H1 (cell line): ENCODE results near the gene VTN. TPM values are rescaled to one million over a fixed set of nuclear protein-coding genes. Genes with fewer than 3 reads are reported as not detected.

Source experiments
- CTCF ChIA-PET: fragments of 300-600 bp; sonication (Branson Sonifier 250); formaldehyde crosslinking; loops from one replicate; lab custom pipeline; 2021; ENCODE audit not compliant: partially characterized antibody; lab: Charles Lee
- POLR2A ChIA-PET: fragments of 300-600 bp; sonication (Branson Sonifier 250); formaldehyde crosslinking; loops from one replicate; lab custom pipeline; 2021; ENCODE audit warnings: inconsistent platforms; ENCODE audit not compliant: partially characterized antibody; lab: Charles Lee
- DNase-seq, 2 experiments: peaks; one replicate each; pipeline versions ENCODE4 v3.0.0 to v3.0.0-alpha.2; 2010 to 2022; ENCODE audit warnings: low spot score in 2 of 2, low read depth in 1 of 2, mixed read lengths in 1 of 2
- FAIRE-seq: peaks from 2 replicates; lab custom pipeline; 2011; peaks lifted over from hg19 to GRCh38; lab: Jason Lieb, UNC
- H2AFZ ChIP-seq: 2 replicates; pipeline ENCODE4 v1.8.1; 2012; ENCODE audit warnings: low read length, inconsistent platforms
- H2AK5ac ChIP-seq: 2 replicates; pipeline ENCODE4 v1.6.1; 2013; ENCODE audit warnings: low read depth, low read length
- H2BK120ac ChIP-seq: replicated peaks from 2 replicates; pipeline ENCODE3; 2013; ENCODE audit warnings: low read depth, low read length, inconsistent platforms
- H2BK12ac ChIP-seq: 2 replicates; pipeline ENCODE4 v1.6.1; 2013; ENCODE audit warnings: low read depth, low read length
- H2BK15ac ChIP-seq: 2 replicates; pipeline ENCODE4 v1.6.1; 2013; ENCODE audit warnings: low read length
- H2BK20ac ChIP-seq: 2 replicates; pipeline ENCODE4 v1.6.1; 2013; ENCODE audit warnings: low read length
- H2BK5ac ChIP-seq: 2 replicates; pipeline ENCODE4 v1.6.1; 2013; ENCODE audit warnings: low read depth, low read length
- H3K14ac ChIP-seq: 2 replicates; pipeline ENCODE4 v1.6.1; 2013; ENCODE audit warnings: inconsistent platforms; ENCODE audit not compliant: insufficient read length
- H3K18ac ChIP-seq: 2 replicates; pipeline ENCODE4 v1.6.1; 2013; ENCODE audit warnings: low read length; ENCODE audit errors: extremely low read depth
- H3K23ac ChIP-seq: 2 replicates; pipeline ENCODE4 v1.6.1; 2013; ENCODE audit warnings: inconsistent platforms; ENCODE audit not compliant: insufficient read length
- H3K23me2 ChIP-seq: 2 replicates; pipeline ENCODE4 v1.6.1; 2013; ENCODE audit warnings: low read depth, low read length
- H3K27ac ChIP-seq: 2 replicates; pipeline ENCODE4 v1.6.1; 2011; ENCODE audit warnings: low read depth, low read length, inconsistent platforms
- H3K27me3 ChIP-seq, 4 experiments: replicated peaks in 1 of 4; 1 replicate in 1 of 4; 2 replicates in 3 of 4; pipeline versions ENCODE4 v1.6.1 to v1.8.1; 2011 to 2013; ENCODE audit warnings: low read length in 3 of 4, mild to moderate bottlenecking in 3 of 4, inconsistent platforms in 2 of 4, mixed read lengths in 2 of 4, moderate library complexity in 1 of 4; ENCODE audit not compliant: control insufficient read depth in 3 of 4, insufficient read depth in 3 of 4; ENCODE audit errors: extremely low read depth in 1 of 4
- H3K36me3 ChIP-seq, 4 experiments: 2 replicates each; pipeline versions ENCODE4 v1.6.1 to v1.8.1; 2011 to 2013; ENCODE audit warnings: mild to moderate bottlenecking in 4 of 4, low read length in 3 of 4, moderate library complexity in 2 of 4, control low read depth in 1 of 4, inconsistent platforms in 1 of 4; ENCODE audit not compliant: insufficient read depth in 4 of 4, control insufficient read depth in 2 of 4
- H3K4ac ChIP-seq: replicated peaks from 2 replicates; pipeline ENCODE3; 2013; ENCODE audit warnings: low read length, low read depth, mixed read lengths, inconsistent platforms; ENCODE audit not compliant: insufficient read length
- H3K4me1 ChIP-seq, 4 experiments: replicated peaks in 1 of 4; 1 replicate in 1 of 4; 2 replicates in 3 of 4; pipeline versions ENCODE4 v1.6.1 to v1.8.1; 2011 to 2013; ENCODE audit warnings: low read length in 3 of 4, inconsistent platforms in 2 of 4, mixed read lengths in 1 of 4; ENCODE audit not compliant: insufficient read depth in 4 of 4, control insufficient read depth in 3 of 4
- H3K4me2 ChIP-seq, 2 experiments: 2 replicates each; pipeline versions ENCODE4 v1.6.1 to v1.8.1; 2011 to 2013; ENCODE audit warnings: low read depth in 2 of 2, low read length in 2 of 2, control low read depth in 1 of 2, inconsistent platforms in 1 of 2, mild to moderate bottlenecking in 1 of 2; ENCODE audit not compliant: insufficient read depth in 1 of 2
- H3K4me3 ChIP-seq, 4 experiments: fragments of 200-600, 300-600 bp in 1 of 4; sonication (generic), shearing (Covaris generic), sonication (Bioruptor Twin) in 1 of 4; 2 replicates each; pipeline versions ENCODE4 v1.5.1 to v1.8.1; 2011 to 2016; ENCODE audit warnings: low read length in 4 of 4, low read depth in 3 of 4, control low read depth in 2 of 4, inconsistent platforms in 2 of 4, mild to moderate bottlenecking in 2 of 4, mixed read lengths in 1 of 4, moderate library complexity in 1 of 4; ENCODE audit not compliant: insufficient read depth in 2 of 4; ENCODE audit errors: extremely low read depth in 1 of 4
- H3K56ac ChIP-seq: replicated peaks from 2 replicates; pipeline ENCODE3; 2013; ENCODE audit warnings: low read depth, mild to moderate bottlenecking, mixed read lengths, low read length, inconsistent platforms; ENCODE audit not compliant: insufficient read length
- H3K79me1 ChIP-seq: 2 replicates; pipeline ENCODE4 v1.6.1; 2013; ENCODE audit warnings: low read depth, low read length, control low read depth
- H3K79me2 ChIP-seq, 2 experiments: 2 replicates each; pipeline versions ENCODE4 v1.6.1 to v1.8.1; 2012 to 2013; ENCODE audit warnings: low read length in 2 of 2, mild to moderate bottlenecking in 2 of 2, inconsistent platforms in 1 of 2; ENCODE audit not compliant: insufficient read depth in 2 of 2, control insufficient read depth in 1 of 2
- H3K9ac ChIP-seq, 4 experiments: replicated peaks in 1 of 4; 1 replicate in 1 of 4; 2 replicates in 3 of 4; pipeline versions ENCODE4 v1.6.1 to v1.8.1; 2011 to 2013; ENCODE audit warnings: low read depth in 3 of 4, low read length in 3 of 4, control low read depth in 2 of 4, mild to moderate bottlenecking in 2 of 4, moderate library complexity in 2 of 4, inconsistent platforms in 1 of 4; ENCODE audit errors: extremely low read depth in 1 of 4
- H3K9me3 ChIP-seq, 2 experiments: 2 replicates each; pipeline versions ENCODE4 v1.6.1 to v1.8.1; 2012 to 2013; ENCODE audit warnings: mild to moderate bottlenecking in 2 of 2, moderate library complexity in 2 of 2, control low read depth in 1 of 2, inconsistent platforms in 1 of 2, low read depth in 1 of 2, low read length in 1 of 2, mixed read lengths in 1 of 2; ENCODE audit not compliant: insufficient read depth in 2 of 2
- H4K20me1 ChIP-seq, 2 experiments: replicated peaks in 1 of 2; 2 replicates each; pipeline versions ENCODE3 to v1.8.1; 2011 to 2013; ENCODE audit warnings: inconsistent platforms in 2 of 2, low read length in 2 of 2, mild to moderate bottlenecking in 1 of 2; ENCODE audit not compliant: insufficient read depth in 2 of 2, control insufficient read depth in 1 of 2
- H4K5ac ChIP-seq: 2 replicates; pipeline ENCODE4 v1.6.1; 2013; ENCODE audit warnings: low read length, low read depth, mixed read lengths, inconsistent platforms; ENCODE audit not compliant: insufficient read length
- H4K8ac ChIP-seq: 2 replicates; pipeline ENCODE4 v1.8.0; 2013; ENCODE audit warnings: mild to moderate bottlenecking, moderate library complexity, low read length, inconsistent platforms; ENCODE audit not compliant: insufficient read depth; ENCODE audit errors: extremely low read depth
- H4K91ac ChIP-seq: replicated peaks from 2 replicates; pipeline ENCODE3; 2013; ENCODE audit warnings: low read length, mixed read lengths, inconsistent platforms; ENCODE audit not compliant: insufficient read length
- ASH2L ChIP-seq: fragments of 200-600, 300-600 bp; sonication (generic); IDR thresholded peaks from one replicate; pipeline ENCODE4 v1.7.1; 2017; ENCODE audit warnings: low read length
- ATF3 ChIP-seq: IDR thresholded peaks from 2 replicates; pipeline ENCODE4 v1.6.1; 2011; ENCODE audit warnings: low read depth, mild to moderate bottlenecking, low read length; ENCODE audit not compliant: insufficient read depth
- CTCF ChIP-seq, 3 experiments: IDR thresholded peaks; 1 replicate in 2 of 3; 2 replicates in 1 of 3; pipeline versions ENCODE4 v1.5.1 to v1.6.1; 2011; ENCODE audit warnings: low read length in 3 of 3, mild to moderate bottlenecking in 3 of 3, inconsistent platforms in 2 of 3, low read depth in 1 of 3, moderate library complexity in 1 of 3; ENCODE audit not compliant: insufficient read depth in 1 of 3; ENCODE audit errors: control extremely low read depth in 1 of 3
- EP300 ChIP-seq, 2 experiments: IDR thresholded peaks; 1 replicate in 1 of 2; 2 replicates in 1 of 2; pipeline ENCODE4 v1.6.1; 2011 to 2012; ENCODE audit warnings: low read depth in 2 of 2, low read length in 2 of 2, mild to moderate bottlenecking in 2 of 2, borderline replicate concordance in 1 of 2, inconsistent platforms in 1 of 2, moderate library complexity in 1 of 2
- KDM1A ChIP-seq: fragments of 200-600, 300-600 bp; sonication (generic); IDR thresholded peaks from 2 replicates; pipeline ENCODE4 v1.7.1; 2016; ENCODE audit warnings: mild to moderate bottlenecking, low read length, borderline replicate concordance
- MAX ChIP-seq: IDR thresholded peaks from 2 replicates; pipeline ENCODE4 v1.6.1; 2012; ENCODE audit warnings: inconsistent platforms
- SIX5 ChIP-seq: IDR thresholded peaks from 2 replicates; pipeline ENCODE4 v1.6.1; 2011; ENCODE audit warnings: mild to moderate bottlenecking, low read depth, low read length
- SP2 ChIP-seq: IDR thresholded peaks from 2 replicates; pipeline ENCODE4 v1.6.1; 2012; ENCODE audit warnings: mild to moderate bottlenecking, low read length, inconsistent platforms
- TBP ChIP-seq: IDR thresholded peaks from 2 replicates; pipeline ENCODE4 v1.6.1; 2011; ENCODE audit warnings: low read depth, low read length, improper control_type of control experiment
- TEAD4 ChIP-seq: IDR thresholded peaks from 2 replicates; pipeline ENCODE4 v1.6.1; 2012; ENCODE audit warnings: low read depth, low read length, inconsistent platforms, mixed read lengths
- ZNF274 ChIP-seq: IDR thresholded peaks from 2 replicates; pipeline ENCODE4 v1.7.0; 2012; ENCODE audit warnings: low read length, borderline replicate concordance; ENCODE audit errors: extremely low read depth
- WGBS, 2 experiments: shearing (Covaris generic) in 1 of 2; methylation state at CpG; one replicate each; pipeline versions ENCODE4 v1.1.6 to v1.1.7; 2013 to 2015; ENCODE audit warnings: low lambda C conversion rate in 2 of 2, mixed read lengths in 2 of 2, inconsistent platforms in 1 of 2, low coverage in 1 of 2, missing lambda C conversion rate in 1 of 2; ENCODE audit not compliant: insufficient replicate concordance in 2 of 2, insufficient coverage in 1 of 2, insufficient read length in 1 of 2; ENCODE audit errors: extremely low coverage in 1 of 2, missing lambda C conversion rate in 1 of 2; 5-methylcytosine and 5-hydroxymethylcytosine counted together
- polyA plus RNA-seq, 7 experiments: library from polyadenylated mRNA; depleted of rRNA in 3 of 7; stranded (reverse) in 5 of 7; unstranded in 2 of 7; fragments of >200 nt in 5 of 7; fragments of 200-250 nt in 2 of 7; gene quantifications; 1 replicate in 5 of 7; 2 replicates in 1 of 7; 4 replicates in 1 of 7; pipeline versions ENCODE4 v1.2.1 to v1.2.3, GENCODE V29; 2011 to 2013; ENCODE audit warnings: missing spikeins in 2 of 7, mixed read lengths in 2 of 7
- total RNA-seq: library from RNA; stranded (reverse); fragmentation: NEBNext Ultra II Directional; extraction: Animal tissue kit (Norgen Biotek cat#: 25700); gene quantifications from 2 replicates; pipeline ENCODE4 v1.2.1, GENCODE V29; 2021

Gene VTN
- total and polyA plus RNA-seq, 2 of the 8 experiments (the other 6 are each of a cell fraction or from before 2014, with no cell fraction given) = 0.18 TPM; not detected in 1

GRCh38 chr17:28395426-28395825 lies 25.3 kb upstream of the VTN start:
- no peak for FAIRE-seq
- Histone ChIP-seq H2BK12ac (no peak overlapping the region), H3K4me3 (no peak overlapping the region), H3K23ac (no peak overlapping the region), H3K79me1 (no peaks in the 10 kb centered on the region), H3K9me3 (no peaks in the 10 kb centered on the region), H3K4ac (no peak overlapping the region), H4K5ac (no peak overlapping the region), H3K27ac (no peak overlapping the region), H2AK5ac (no peak overlapping the region), H3K4me2 (no peak overlapping the region), H2BK20ac (no peak overlapping the region), H4K8ac (no peak overlapping the region; the same call in 1 of the 2 replicates), H3K23me2 (no peaks in the 10 kb centered on the region), H2BK5ac (no peak overlapping the region), H3K14ac (no peak overlapping the region), H2AFZ (no peak overlapping the region), H3K56ac (no peak overlapping the region), H3K79me2 (no peaks in the 10 kb centered on the region), H3K18ac (no peak overlapping the region), H3K9ac (no peak overlapping the region), H4K20me1 (no peaks in the 10 kb centered on the region), H2BK15ac (no peak overlapping the region), H2BK120ac (no peak overlapping the region), H3K4me1 (no peaks in the 10 kb centered on the region; a peak in 1 of 7 replicates), H3K36me3 (no peaks in the 10 kb centered on the region), H3K27me3 (peaks cover 0 to 3% (median 0%) of the 10 kb centered on the region in 4 experiments; a peak in 2 of 7 replicates), H4K91ac (no peak overlapping the region)
- ChIA-PET CTCF (interaction anchor here (0.6 to 2.8 kb wide), 8 partner anchors 10 to 220 kb away, joined by 3 to 11 read pairs (median 4); partner anchors contain the start of gene SLC46A1), POLR2A (interaction anchor here (1.2 to 12.8 kb wide), 3 partner anchors 8 to 13 kb away, joined by 3 to 135 read pairs (median 5); no protein-coding TSS in a partner anchor)
- no peak for DNase-seq
- WGBS, 2 experiments = 84% methylated on average over 2 of the region's 2 CpGs; no CpG with 5 or more reads in 1 of the 2 experiments
- TF ChIP-seq ZNF274 (no peak), EP300 (IDR thresholded peaks at IDR 0.05; ENCODE audit: borderline replicate concordance in 1 of 2, low read depth in 2 of 2, low read length in 2 of 2) (no peak), TEAD4 (no peak), ASH2L (no peak), TBP (no peak), SIX5 (no peak), ATF3 (no peak), MAX (no peak), KDM1A (no peak), CTCF (IDR thresholded peaks at IDR 0.05; ENCODE audit: control extremely low read depth in 1 of 3, insufficient read depth in 1 of 3, low read depth in 1 of 3, low read length in 3 of 3) (no peak), SP2 (no peak)
